Gastroesophageal sphincter (tissue), 3 donors: ENCODE data around the gene MATN1.

ENCODE experiments used
- POLR2AphosphoS5 ChIP-seq: sonication (generic); formaldehyde crosslinking; IDR thresholded peaks from one replicate; pipeline ENCODE4 v1.6.1; 2017; ENCODE audit warnings: antibody characterized with exemption
- TF ChIP-seq, protein P1 (sequence below), 4 experiments: fragments of 200-600 bp in 2 of 4; fragments of 450-650 bp in 2 of 4; sonication (generic) in 1 of 4; IDR thresholded peaks; one replicate each; pipeline ENCODE4 v1.5.1; 2017 to 2019; ENCODE audit warnings: antibody characterized with exemption in 4 of 4, mild to moderate bottlenecking in 2 of 4, moderate library complexity in 2 of 4

DNA sequence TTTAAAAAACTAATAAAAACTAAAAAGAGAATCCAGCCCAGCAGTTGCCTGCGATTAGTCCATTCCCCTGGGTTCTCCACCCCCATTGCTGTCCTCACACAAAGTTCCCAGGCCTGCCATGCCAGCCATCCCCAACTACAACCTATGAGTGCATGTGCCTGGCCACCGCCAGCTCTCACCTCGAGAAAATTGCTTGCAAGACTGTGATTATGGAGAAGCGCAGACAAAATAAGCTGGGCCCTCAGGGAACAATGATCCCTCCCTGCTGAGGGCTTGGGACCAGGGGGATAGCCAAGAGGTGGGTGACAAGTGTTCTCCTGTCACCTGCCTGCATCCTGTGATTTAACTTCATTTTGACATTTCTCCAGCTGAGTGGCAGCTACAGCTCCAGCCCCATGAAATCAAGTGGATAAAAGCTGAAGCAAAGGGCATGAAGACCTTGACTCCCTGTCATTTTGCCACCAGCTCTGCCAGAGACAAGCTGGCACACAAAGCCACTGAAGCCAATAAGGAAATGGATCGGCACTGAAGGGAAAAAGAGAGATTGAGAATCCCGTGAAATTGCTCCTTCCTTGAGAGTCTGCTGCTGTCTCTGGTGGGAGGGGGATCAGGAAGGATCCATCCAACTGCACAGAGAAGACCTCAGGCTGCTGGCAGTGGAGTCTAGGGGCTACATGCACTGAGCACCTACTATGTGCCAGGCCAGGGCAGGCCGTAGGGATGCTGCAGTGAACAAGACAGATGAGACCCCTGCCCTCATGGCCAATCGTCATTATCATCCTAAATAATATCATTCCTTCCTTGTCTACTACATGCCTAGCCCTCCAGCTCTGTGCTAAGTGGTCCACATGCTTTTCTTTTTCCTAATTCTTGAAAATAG, 40.7 kb downstream of the MATN1 start:
- TF ChIP-seq, protein P1, sequence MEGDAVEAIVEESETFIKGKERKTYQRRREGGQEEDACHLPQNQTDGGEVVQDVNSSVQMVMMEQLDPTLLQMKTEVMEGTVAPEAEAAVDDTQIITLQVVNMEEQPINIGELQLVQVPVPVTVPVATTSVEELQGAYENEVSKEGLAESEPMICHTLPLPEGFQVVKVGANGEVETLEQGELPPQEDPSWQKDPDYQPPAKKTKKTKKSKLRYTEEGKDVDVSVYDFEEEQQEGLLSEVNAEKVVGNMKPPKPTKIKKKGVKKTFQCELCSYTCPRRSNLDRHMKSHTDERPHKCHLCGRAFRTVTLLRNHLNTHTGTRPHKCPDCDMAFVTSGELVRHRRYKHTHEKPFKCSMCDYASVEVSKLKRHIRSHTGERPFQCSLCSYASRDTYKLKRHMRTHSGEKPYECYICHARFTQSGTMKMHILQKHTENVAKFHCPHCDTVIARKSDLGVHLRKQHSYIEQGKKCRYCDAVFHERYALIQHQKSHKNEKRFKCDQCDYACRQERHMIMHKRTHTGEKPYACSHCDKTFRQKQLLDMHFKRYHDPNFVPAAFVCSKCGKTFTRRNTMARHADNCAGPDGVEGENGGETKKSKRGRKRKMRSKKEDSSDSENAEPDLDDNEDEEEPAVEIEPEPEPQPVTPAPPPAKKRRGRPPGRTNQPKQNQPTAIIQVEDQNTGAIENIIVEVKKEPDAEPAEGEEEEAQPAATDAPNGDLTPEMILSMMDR (IDR thresholded peaks at IDR 0.05), result no peak
- TF ChIP-seq POLR2AphosphoS5, result no peak
